HepG2 (cell line): ENCODE results near the gene CD151. TPM values are rescaled to one million over a fixed set of nuclear protein-coding genes. Genes with fewer than 3 reads are reported as not detected.

Source experiments
- AGO1 ChIP-seq: fragments of 200-400 bp; formaldehyde crosslinking; IDR thresholded peaks from 2 replicates; pipeline ENCODE4 v1.6.1; 2017; ENCODE audit warnings: mild to moderate bottlenecking, low read depth, low read length, moderate library complexity; ENCODE audit not compliant: poor library complexity, severe bottlenecking
- BATF2 ChIP-seq: sonication (generic); formaldehyde crosslinking; IDR thresholded peaks from 2 replicates; pipeline ENCODE4 v1.8.0; 2022; ENCODE audit warnings: mild to moderate bottlenecking, missing genetic modification reagents, moderate library complexity
- CBX2 ChIP-seq, 2 experiments: fragments of 200-600 bp in 1 of 2; sonication (generic); formaldehyde crosslinking in 1 of 2; IDR thresholded peaks; 2 replicates each; pipeline versions ENCODE4 v1.7.0 to v1.8.1; 2018 to 2022; ENCODE audit warnings: low read depth in 2 of 2, low read length in 1 of 2, mild to moderate bottlenecking in 1 of 2, missing genetic modification reagents in 1 of 2
- CSRNP2 ChIP-seq: sonication (generic); formaldehyde crosslinking; conservative IDR thresholded peaks from 2 replicates; pipeline ENCODE4 v1.8.0; 2022; ENCODE audit warnings: low read depth, missing genetic modification reagents
- GTF3A ChIP-seq: sonication (generic); formaldehyde crosslinking; conservative IDR thresholded peaks from 2 replicates; pipeline ENCODE4 v1.4.0; 2020; ENCODE audit warnings: mild to moderate bottlenecking, missing genetic modification reagents
- HOXA3 ChIP-seq: sonication (generic); formaldehyde crosslinking; IDR thresholded peaks from 2 replicates; pipeline ENCODE4 v1.5.0; 2020; ENCODE audit warnings: missing genetic modification reagents
- MBD4 ChIP-seq: IDR thresholded peaks from 2 replicates; pipeline ENCODE4 v1.6.1; 2012; ENCODE audit warnings: low read length, inconsistent platforms, borderline replicate concordance
- MIXL1 ChIP-seq: IDR thresholded peaks from 2 replicates; pipeline ENCODE4 v1.6.1; 2016
- NFE2L2 ChIP-seq: fragments of 150-350 bp; IDR thresholded peaks from 2 replicates; pipeline ENCODE4 v1.6.1; 2014; ENCODE audit warnings: low read length
- RXRB ChIP-seq: IDR thresholded peaks from 2 replicates; pipeline ENCODE4 v1.6.1; 2016; ENCODE audit warnings: borderline replicate concordance, missing genetic modification reagents, missing compliant biosample characterization
- SMAD9 ChIP-seq: sonication (generic); formaldehyde crosslinking; IDR thresholded peaks from 2 replicates; pipeline ENCODE4 v1.5.1; 2020; ENCODE audit warnings: mild to moderate bottlenecking, missing genetic modification reagents
- SNAPC4 ChIP-seq: sonication (generic); formaldehyde crosslinking; IDR thresholded peaks from 2 replicates; pipeline ENCODE4 v1.4.0; 2020; ENCODE audit warnings: mild to moderate bottlenecking, missing genetic modification reagents
- SSRP1 ChIP-seq: IDR thresholded peaks from 2 replicates; pipeline ENCODE4 v1.6.1; 2016; ENCODE audit warnings: control low read depth
- TBX2 ChIP-seq: sonication (generic); formaldehyde crosslinking; IDR thresholded peaks from 2 replicates; pipeline ENCODE4 v1.5.0; 2020; ENCODE audit warnings: missing genetic modification reagents, mild to moderate bottlenecking, borderline replicate concordance
- ZBTB25 ChIP-seq: IDR thresholded peaks from 2 replicates; pipeline ENCODE4 v1.6.1; 2018; ENCODE audit warnings: missing genetic modification reagents
- ZBTB37 ChIP-seq: sonication (generic); formaldehyde crosslinking; IDR thresholded peaks from 2 replicates; pipeline ENCODE4 v1.4.0; 2020; ENCODE audit warnings: mild to moderate bottlenecking, missing genetic modification reagents
- ZKSCAN5 ChIP-seq: sonication (generic); formaldehyde crosslinking; IDR thresholded peaks from 2 replicates; pipeline ENCODE4 v1.5.1; 2020; ENCODE audit warnings: mild to moderate bottlenecking, missing genetic modification reagents
- ZNF317 ChIP-seq: sonication (generic); formaldehyde crosslinking; IDR thresholded peaks from 2 replicates; pipeline ENCODE4 v1.5.0; 2020; ENCODE audit warnings: mild to moderate bottlenecking, missing genetic modification reagents
- ZNF451 ChIP-seq: sonication (generic); formaldehyde crosslinking; IDR thresholded peaks from 2 replicates; pipeline ENCODE4 v1.5.0; 2020; ENCODE audit warnings: mild to moderate bottlenecking, missing genetic modification reagents
- ZSCAN25 ChIP-seq: sonication (generic); formaldehyde crosslinking; IDR thresholded peaks from 2 replicates; pipeline ENCODE4 v1.8.0; 2022; ENCODE audit warnings: mild to moderate bottlenecking, missing genetic modification reagents
- ZSCAN9 ChIP-seq: IDR thresholded peaks from 2 replicates; pipeline ENCODE4 v1.6.1; 2016; ENCODE audit warnings: borderline replicate concordance
- polyA plus RNA-seq, 8 experiments: library from polyadenylated mRNA; depleted of rRNA in 3 of 8; stranded (reverse) in 7 of 8; unstranded in 1 of 8; fragments of >200 nt; fragmentation: Illumina TruSeq in 4 of 8; extraction: Trizol in 4 of 8; gene quantifications; 2 replicates each; pipeline versions ENCODE4 v1.2.1 to v1.2.3, GENCODE V29; 2011 to 2016; ENCODE audit warnings: low read depth in 4 of 8, missing spikeins in 1 of 8, mixed read lengths in 1 of 8; ENCODE audit not compliant: insufficient read depth in 1 of 8
- total RNA-seq, 5 experiments: library from RNA; depleted of rRNA; stranded (reverse); fragments of >200 nt; fragmentation: Illumina TruSeq; extraction: Trizol; gene quantifications; 2 replicates each; pipeline ENCODE4 v1.2.3, GENCODE V29; 2016; ENCODE audit warnings: low read depth in 1 of 5

The CD151 gene
- total and polyA plus RNA-seq, 2 of the 13 experiments (the other 11 are each of a cell fraction or from before 2014, with no cell fraction given) = 125 to 197 TPM

GRCh38 chr11:842370-843002 is 9.7 kb downstream of the CD151 start, which contains the start of the genes POLR2L and TSPAN4 (continued):
- TF ChIP-seq ZSCAN25 (CRISPR knock-in tag) (peak; percentile 54; the same call in 1 of the 2 replicates), BATF2 (CRISPR knock-in tag) (0 out of 2 replicates have a peak, but pooled peaks have one; percentile 18), ZNF317 (CRISPR knock-in tag) (no peak), SNAPC4 (CRISPR knock-in tag) (no peak), TBX2 (CRISPR knock-in tag) (peak; percentile 57), ZBTB37 (no peak), HOXA3 (CRISPR knock-in tag) (peak; percentile 52), NFE2L2 (no peak), ZKSCAN5 (CRISPR knock-in tag) (no peak), MBD4 (no peak), SSRP1 (no peak), ZNF451 (CRISPR knock-in tag) (peak; percentile 88), RXRB (CRISPR knock-in tag) (no peak), AGO1 (peak; percentile 86), CBX2 (IDR thresholded peaks at IDR 0.05; ENCODE audit: low read depth, low read length) (no peak), CBX2 (CRISPR knock-in tag; IDR thresholded peaks at IDR 0.05; ENCODE audit: low read depth) (no peak), GTF3A (CRISPR knock-in tag) (no peak), MIXL1 (CRISPR knock-in tag) (no peak), CSRNP2 (CRISPR knock-in tag) (no peak), SMAD9 (CRISPR knock-in tag) (0 out of 2 replicates have a peak, but pooled peaks have one; percentile 82), ZBTB25 (CRISPR knock-in tag) (0 out of 2 replicates have a peak, but pooled peaks have one; percentile 79), ZSCAN9 (0 out of 2 replicates have a peak, but pooled peaks have one; percentile 48)
